H9 (cell line): ENCODE data around the gene AEBP2. TPM values are rescaled to one million over a fixed set of nuclear protein-coding genes. Genes with fewer than 3 reads are reported as not detected.

Experiments used
- DNase-seq: peaks from one replicate; pipeline ENCODE4 v3.0.0-alpha.2; 2017
- H2AFZ ChIP-seq: one replicate; pipeline ENCODE4 v1.6.1; 2013; ENCODE audit warnings: mild to moderate bottlenecking, low read length, control low read depth, moderate library complexity
- H2AK5ac ChIP-seq: 2 replicates; pipeline ENCODE4 v1.6.1; 2013; ENCODE audit warnings: low read length, control low read depth, mixed read lengths; ENCODE audit not compliant: insufficient read length
- H2BK120ac ChIP-seq: one replicate; pipeline ENCODE4 v1.6.1; 2013; ENCODE audit warnings: low read depth, mild to moderate bottlenecking, low read length, control low read depth, inconsistent platforms; ENCODE audit not compliant: poor library complexity, severe bottlenecking
- H2BK12ac ChIP-seq: 2 replicates; pipeline ENCODE4 v1.6.1; 2013; ENCODE audit warnings: low read length, control low read depth, mixed read lengths, low read depth; ENCODE audit not compliant: insufficient read length
- H2BK15ac ChIP-seq: 2 replicates; pipeline ENCODE4 v1.6.1; 2013; ENCODE audit warnings: low read depth, low read length, control low read depth
- H2BK20ac ChIP-seq: one replicate; pipeline ENCODE4 v1.6.1; 2013; ENCODE audit warnings: low read depth, mild to moderate bottlenecking, low read length, control low read depth, inconsistent platforms; ENCODE audit not compliant: poor library complexity, severe bottlenecking
- H2BK5ac ChIP-seq: 2 replicates; pipeline ENCODE4 v1.6.1; 2013; ENCODE audit warnings: low read length, control low read depth, mixed read lengths; ENCODE audit not compliant: insufficient read length
- H3K14ac ChIP-seq: 2 replicates; pipeline ENCODE4 v1.6.1; 2013; ENCODE audit warnings: low read length, control low read depth; ENCODE audit not compliant: insufficient read depth
- H3K18ac ChIP-seq: 2 replicates; pipeline ENCODE4 v1.6.1; 2013; ENCODE audit warnings: low read depth, mild to moderate bottlenecking, mixed read lengths, low read length, control low read depth; ENCODE audit not compliant: insufficient read length
- H3K23ac ChIP-seq: 2 replicates; pipeline ENCODE4 v1.6.1; 2013; ENCODE audit warnings: low read length, control low read depth, mixed read lengths, low read depth; ENCODE audit not compliant: insufficient read length
- H3K23me2 ChIP-seq: 2 replicates; pipeline ENCODE4 v1.6.1; 2013; ENCODE audit warnings: low read depth, mild to moderate bottlenecking, mixed read lengths, low read length, control low read depth; ENCODE audit not compliant: insufficient read length, poor library complexity, severe bottlenecking
- H3K27ac ChIP-seq: 2 replicates; pipeline ENCODE4 v1.5.1; 2013; ENCODE audit warnings: low read length, control low read depth, mixed read lengths, low read depth; ENCODE audit not compliant: insufficient read length
- H3K27me3 ChIP-seq: 2 replicates; pipeline ENCODE4 v1.6.1; 2013; ENCODE audit warnings: low read length, control low read depth, inconsistent platforms; ENCODE audit not compliant: insufficient read depth
- H3K4ac ChIP-seq: 2 replicates; pipeline ENCODE4 v1.6.1; 2013; ENCODE audit warnings: low read depth, mild to moderate bottlenecking, control low read depth, inconsistent platforms, low read length, moderate library complexity
- H3K4me1 ChIP-seq: 2 replicates; pipeline ENCODE4 v1.6.1; 2013; ENCODE audit warnings: low read length, control low read depth, inconsistent platforms; ENCODE audit not compliant: insufficient read depth
- H3K4me2 ChIP-seq: 2 replicates; pipeline ENCODE4 v1.6.1; 2013; ENCODE audit warnings: low read length, control low read depth, mixed read lengths; ENCODE audit not compliant: insufficient read length, insufficient read depth
- H3K56ac ChIP-seq: 2 replicates; pipeline ENCODE4 v1.6.1; 2013; ENCODE audit warnings: low read depth, mild to moderate bottlenecking, mixed read lengths, low read length, control low read depth; ENCODE audit not compliant: insufficient read length
- H3K79me1 ChIP-seq: 2 replicates; pipeline ENCODE4 v1.6.1; 2013; ENCODE audit warnings: low read depth, mild to moderate bottlenecking, moderate library complexity, low read length, control low read depth, inconsistent platforms; ENCODE audit not compliant: insufficient read depth, poor library complexity, severe bottlenecking
- H3K79me2 ChIP-seq: 2 replicates; pipeline ENCODE4 v1.6.1; 2013; ENCODE audit warnings: low read length, control low read depth, inconsistent platforms; ENCODE audit not compliant: insufficient read depth
- H3K9ac ChIP-seq: 2 replicates; pipeline ENCODE4 v1.6.1; 2013; ENCODE audit warnings: low read length, control low read depth, mixed read lengths; ENCODE audit not compliant: insufficient read length; ENCODE audit errors: extremely low read depth
- H3K9me3 ChIP-seq: one replicate; pipeline ENCODE4 v1.6.1; 2013; ENCODE audit warnings: low read depth, low read length, inconsistent platforms; ENCODE audit not compliant: control insufficient read depth
- H3T11ph ChIP-seq: one replicate; pipeline ENCODE4 v1.6.1; 2013; ENCODE audit warnings: mild to moderate bottlenecking, low read length, control low read depth, inconsistent platforms
- H4K20me1 ChIP-seq: one replicate; pipeline ENCODE4 v1.6.1; 2013; ENCODE audit not compliant: control insufficient read depth, insufficient read length, insufficient read depth
- H4K5ac ChIP-seq: 2 replicates; pipeline ENCODE4 v1.6.1; 2013; ENCODE audit warnings: low read depth, mild to moderate bottlenecking, mixed read lengths, low read length, control low read depth; ENCODE audit not compliant: insufficient read length
- H4K8ac ChIP-seq: replicated peaks from 2 replicates; pipeline ENCODE4 v1.6.1; 2013; ENCODE audit warnings: low read length, control low read depth, mixed read lengths, low read depth; ENCODE audit not compliant: insufficient read length
- H4K91ac ChIP-seq: 2 replicates; pipeline ENCODE4 v1.6.1; 2013; ENCODE audit warnings: low read depth, mild to moderate bottlenecking, moderate library complexity, mixed read lengths, low read length, control low read depth; ENCODE audit not compliant: insufficient read length
- H3K27ac Mint-ChIP-seq, 3 experiments: 2 replicates in 2 of 3; 3 replicates in 1 of 3; pipeline ENCODE4 v1.8.0; 2020 to 2021; ENCODE audit warnings: mixed read lengths in 3 of 3, mild to moderate bottlenecking in 1 of 3, moderate library complexity in 1 of 3
- H3K27me3 Mint-ChIP-seq: 2 replicates; pipeline ENCODE4 v1.8.0; 2021; ENCODE audit warnings: low read depth, mild to moderate bottlenecking, moderate library complexity, mixed read lengths
- H3K36me3 Mint-ChIP-seq, 3 experiments: 2 replicates in 2 of 3; 3 replicates in 1 of 3; pipeline ENCODE4 v1.8.0; 2020 to 2021; ENCODE audit warnings: low read depth in 3 of 3, mixed read lengths in 3 of 3; ENCODE audit not compliant: insufficient read depth in 1 of 3
- H3K4me1 Mint-ChIP-seq, 2 experiments: 2 replicates each; pipeline ENCODE4 v1.8.0; 2020; ENCODE audit warnings: mixed read lengths in 2 of 2
- H3K4me3 Mint-ChIP-seq, 2 experiments: 2 replicates in 1 of 2; 3 replicates in 1 of 2; pipeline ENCODE4 v1.8.0; 2020 to 2021; ENCODE audit warnings: mild to moderate bottlenecking in 2 of 2, mixed read lengths in 2 of 2, moderate library complexity in 1 of 2
- H3K9me3 Mint-ChIP-seq, 2 experiments: 2 replicates in 1 of 2; 3 replicates in 1 of 2; pipeline ENCODE4 v1.8.0; 2020; ENCODE audit warnings: mild to moderate bottlenecking in 2 of 2, mixed read lengths in 2 of 2, moderate library complexity in 1 of 2
- WGBS: extraction: QIAGEN DNeasy Blood & Tissue Kit; methylation state at CpG from one replicate; pipeline ENCODE4 v1.1.7; 2013; ENCODE audit warnings: missing lambda C conversion rate, low lambda C conversion rate, mixed read lengths; ENCODE audit not compliant: insufficient read length; ENCODE audit errors: extremely low coverage; 5-methylcytosine and 5-hydroxymethylcytosine counted together
- total RNA-seq: library from RNA; stranded (reverse); gene quantifications from 2 replicates; pipeline ENCODE4 v1.2.1, GENCODE V29; 2021
- TF ChIP-seq, protein P1 (sequence below): fragments of 200-600 bp; sonication (generic); conservative IDR thresholded peaks from 3 replicates; pipeline ENCODE4 v1.8.0; 2021; ENCODE audit warnings: antibody characterized with exemption, mild to moderate bottlenecking

The AEBP2 gene
- total RNA-seq, 1 experiment from 2014 or later: 82.8 TPM

DNA sequence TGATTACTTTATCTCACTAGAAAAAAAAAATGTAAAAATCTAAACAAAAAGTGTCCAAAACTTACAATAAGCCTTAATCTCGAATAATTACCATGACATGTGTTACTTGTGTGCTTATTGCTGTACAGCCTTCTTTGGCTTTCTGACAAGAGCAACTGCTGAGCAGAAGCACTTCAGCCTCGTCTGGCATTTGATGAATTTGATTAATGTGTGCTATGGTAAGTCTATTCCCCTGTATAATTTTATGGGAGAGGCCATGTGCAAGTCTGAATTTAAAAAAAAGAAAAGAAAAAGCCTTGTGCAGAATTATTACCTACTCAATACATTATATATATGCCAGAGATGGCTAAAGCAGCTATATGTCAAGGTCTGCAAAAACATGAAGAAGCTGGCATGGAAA, 113.9 kb downstream of the AEBP2 start:
- no peak overlapping the region for H2BK120ac ChIP-seq
- H3K79me1 ChIP-seq: no peaks in the 10 kb centered on the region
- no peak overlapping the region for H3K4me2 ChIP-seq
- no peak overlapping the region for H4K91ac ChIP-seq
- no peak overlapping the region for H2BK20ac ChIP-seq
- Mint-ChIP-seq H3K4me3 (no peak overlapping the region), H3K4me1 (no peaks in the 10 kb centered on the region), H3K36me3 (no peaks in the 10 kb centered on the region), H3K27ac (no peak overlapping the region), H3K27me3 (no peaks in the 10 kb centered on the region), H3K9me3 (no peaks in the 10 kb centered on the region)
- H3K9me3 ChIP-seq: no peaks in the 10 kb centered on the region
- H3K9ac ChIP-seq: no peak overlapping the region
- H3K79me2 ChIP-seq: no peaks in the 10 kb centered on the region
- H3K27ac ChIP-seq: no peak overlapping the region
- no peak overlapping the region for H2AK5ac ChIP-seq
- H2BK15ac ChIP-seq: no peak overlapping the region
- H3T11ph ChIP-seq: no peak overlapping the region
- H4K20me1 ChIP-seq: no peaks in the 10 kb centered on the region
- H3K4ac ChIP-seq: no peak overlapping the region
- DNase-seq: no peak
- no peaks in the 10 kb centered on the region for H3K27me3 ChIP-seq
- H4K8ac ChIP-seq: no peak overlapping the region
- H2AFZ ChIP-seq: no peak overlapping the region
- no peak overlapping the region for H3K56ac ChIP-seq
- H2BK5ac ChIP-seq: no peak overlapping the region
- no peaks in the 10 kb centered on the region for H3K4me1 ChIP-seq
- H3K23ac ChIP-seq: no peak overlapping the region
- no peak overlapping the region for H4K5ac ChIP-seq
- no peaks in the 10 kb centered on the region for H3K23me2 ChIP-seq
- WGBS: no CpG with 5 or more reads among the region's 2 CpGs
- TF ChIP-seq, protein P1, sequence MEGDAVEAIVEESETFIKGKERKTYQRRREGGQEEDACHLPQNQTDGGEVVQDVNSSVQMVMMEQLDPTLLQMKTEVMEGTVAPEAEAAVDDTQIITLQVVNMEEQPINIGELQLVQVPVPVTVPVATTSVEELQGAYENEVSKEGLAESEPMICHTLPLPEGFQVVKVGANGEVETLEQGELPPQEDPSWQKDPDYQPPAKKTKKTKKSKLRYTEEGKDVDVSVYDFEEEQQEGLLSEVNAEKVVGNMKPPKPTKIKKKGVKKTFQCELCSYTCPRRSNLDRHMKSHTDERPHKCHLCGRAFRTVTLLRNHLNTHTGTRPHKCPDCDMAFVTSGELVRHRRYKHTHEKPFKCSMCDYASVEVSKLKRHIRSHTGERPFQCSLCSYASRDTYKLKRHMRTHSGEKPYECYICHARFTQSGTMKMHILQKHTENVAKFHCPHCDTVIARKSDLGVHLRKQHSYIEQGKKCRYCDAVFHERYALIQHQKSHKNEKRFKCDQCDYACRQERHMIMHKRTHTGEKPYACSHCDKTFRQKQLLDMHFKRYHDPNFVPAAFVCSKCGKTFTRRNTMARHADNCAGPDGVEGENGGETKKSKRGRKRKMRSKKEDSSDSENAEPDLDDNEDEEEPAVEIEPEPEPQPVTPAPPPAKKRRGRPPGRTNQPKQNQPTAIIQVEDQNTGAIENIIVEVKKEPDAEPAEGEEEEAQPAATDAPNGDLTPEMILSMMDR: no peak
- no peak overlapping the region for H3K18ac ChIP-seq
- H3K14ac ChIP-seq: no peak overlapping the region
- H2BK12ac ChIP-seq: no peak overlapping the region
